ENCODE data around the gene SCN8A. TPM values are rescaled to one million over a fixed set of nuclear protein-coding genes. Genes with fewer than 3 reads are reported as not detected.
A peak's percentile ranks its signal among the peaks of the same experiment; 100 is the strongest.

The SCN8A gene
- total and polyA plus RNA-seq, 4 donors: 0.06 to 0.77 (median 0.26) TPM

- ATAC-seq (ENCODE audit: insufficient read depth, low FRiP score) (no peak), DNase-seq (no peak)
- TF ChIP-seq CTCF (IDR thresholded peaks at IDR 0.05; ENCODE audit: control extremely low read depth, extremely low read depth): no peak
- no peaks in the 10 kb centered on the region for H3K36me3 ChIP-seq (ENCODE audit: control insufficient read depth in 4 of 4, insufficient read depth in 4 of 4, low read length in 4 of 4)
- 57 to 83% methylated on average over 2 of the region's 2 CpGs for WGBS, 2 donors
- H3K4me1 ChIP-seq (ENCODE audit: control insufficient read depth in 5 of 5, insufficient read depth in 5 of 5, low read length in 5 of 5): no peaks in the 10 kb centered on the region
- H3K9me3 ChIP-seq (ENCODE audit: control insufficient read depth in 4 of 4, insufficient read depth in 3 of 4, low read length in 3 of 4): no peaks in the 10 kb centered on the region
- no peak overlapping the region for H3K4me3 ChIP-seq
- H3K27me3 ChIP-seq (ENCODE audit: control insufficient read depth in 3 of 3, insufficient read depth in 3 of 3, low read length in 2 of 3): no peaks in the 10 kb centered on the region
- H3K27ac ChIP-seq (ENCODE audit: low read depth in 1 of 2, low read length in 1 of 2): no peak overlapping the region
- no peak overlapping the region for H3K9ac ChIP-seq (ENCODE audit: insufficient read depth in 1 of 2, low read length in 2 of 2)
These were observed 78.2 kb downstream of the SCN8A start for GRCh38 chr12:51669271-51669670.

GRCh38 chr12:51669996-51670395, 79.0 kb downstream of the SCN8A start:
- Histone ChIP-seq H3K36me3 (ENCODE audit: control insufficient read depth in 4 of 4, insufficient read depth in 4 of 4, low read length in 4 of 4) (no peaks in the 10 kb centered on the region), H3K9me3 (ENCODE audit: control insufficient read depth in 4 of 4, insufficient read depth in 3 of 4, low read length in 3 of 4) (no peaks in the 10 kb centered on the region), H3K9ac (ENCODE audit: insufficient read depth in 1 of 2, low read length in 2 of 2) (no peak overlapping the region), H3K27ac (ENCODE audit: low read depth in 1 of 2, low read length in 1 of 2) (no peak overlapping the region), H3K4me1 (ENCODE audit: control insufficient read depth in 5 of 5, insufficient read depth in 5 of 5, low read length in 5 of 5) (no peaks in the 10 kb centered on the region), H3K4me3 (no peak overlapping the region), H3K27me3 (ENCODE audit: control insufficient read depth in 3 of 3, insufficient read depth in 3 of 3, low read length in 2 of 3) (no peaks in the 10 kb centered on the region)
- no peak for ATAC-seq (ENCODE audit: insufficient read depth, low FRiP score)
- WGBS, 2 donors: 95 to 100% methylated on average over 1 of the region's 1 CpG
- no peak for DNase-seq
- TF ChIP-seq CTCF (IDR thresholded peaks at IDR 0.05; ENCODE audit: control extremely low read depth, extremely low read depth): no peak

GRCh38 chr12:51672334-51672733, 81.3 kb downstream of the SCN8A start:
- ATAC-seq (ENCODE audit: insufficient read depth, low FRiP score): no peak
- WGBS, 2 donors: 31 to 65% methylated on average over 1 of the region's 1 CpG
- peak in 1 of 3 donors; percentile 17 for DNase-seq
- no peak overlapping the region for H3K4me3 ChIP-seq
- H3K36me3 ChIP-seq (ENCODE audit: control insufficient read depth in 4 of 4, insufficient read depth in 4 of 4, low read length in 4 of 4): no peaks in the 10 kb centered on the region
- H3K27me3 ChIP-seq (ENCODE audit: control insufficient read depth in 3 of 3, insufficient read depth in 3 of 3, low read length in 2 of 3): no peaks in the 10 kb centered on the region
- no peaks in the 10 kb centered on the region for H3K9me3 ChIP-seq (ENCODE audit: control insufficient read depth in 4 of 4, insufficient read depth in 3 of 4, low read length in 3 of 4)
- no peaks in the 10 kb centered on the region for H3K4me1 ChIP-seq (ENCODE audit: control insufficient read depth in 5 of 5, insufficient read depth in 5 of 5, low read length in 5 of 5)
- H3K27ac ChIP-seq (ENCODE audit: low read depth in 1 of 2, low read length in 1 of 2): no peak overlapping the region
- H3K9ac ChIP-seq (ENCODE audit: insufficient read depth in 1 of 2, low read length in 2 of 2): no peak overlapping the region
- no peak for TF ChIP-seq CTCF (IDR thresholded peaks at IDR 0.05; ENCODE audit: control extremely low read depth, extremely low read depth)

GRCh38 chr12:51675071-51675803, 84.2 kb downstream of the SCN8A start:
- H3K27ac ChIP-seq (ENCODE audit: low read depth in 1 of 2, low read length in 1 of 2): no peak overlapping the region
- no peak for TF ChIP-seq CTCF (IDR thresholded peaks at IDR 0.05; ENCODE audit: control extremely low read depth, extremely low read depth)
- no peak for DNase-seq

More at GRCh38 chr12:51675071-51675803, 84.2 kb downstream of the SCN8A start:
- no peak for ATAC-seq (ENCODE audit: insufficient read depth, low FRiP score)
- Histone ChIP-seq H3K9me3 (ENCODE audit: control insufficient read depth in 4 of 4, insufficient read depth in 3 of 4, low read length in 3 of 4) (no peaks in the 10 kb centered on the region), H3K4me1 (ENCODE audit: control insufficient read depth in 5 of 5, insufficient read depth in 5 of 5, low read length in 5 of 5) (no peaks in the 10 kb centered on the region), H3K9ac (ENCODE audit: insufficient read depth in 1 of 2, low read length in 2 of 2) (no peak overlapping the region), H3K36me3 (ENCODE audit: control insufficient read depth in 4 of 4, insufficient read depth in 4 of 4, low read length in 4 of 4) (no peaks in the 10 kb centered on the region), H3K4me3 (no peak overlapping the region), H3K27me3 (ENCODE audit: control insufficient read depth in 3 of 3, insufficient read depth in 3 of 3, low read length in 2 of 3) (no peaks in the 10 kb centered on the region)
- 59 to 62% methylated on average over 9 of the region's 9 CpGs for WGBS, 2 donors
